ENCODE measurements around the gene MFN2. TPM values are rescaled to one million over a fixed set of nuclear protein-coding genes. Genes with fewer than 3 reads are reported as not detected.

Gene MFN2
- total RNA-seq, 4 donors from 2014 or later = 53.8 to 71.6 (median 58.7) TPM

- no peak for DNase-seq (ENCODE audit: low spot score in 2 of 2)
- Histone ChIP-seq H3K27me3 (peaks cover 0 to 35% of the 10 kb centered on the region in 2 donors), H3K4me1 (peaks cover 0 to 12% (median 4%) of the 10 kb centered on the region in 4 donors), H3K36me3 (no peaks in the 10 kb centered on the region), H3K27ac (no peak overlapping the region), H3K9me3 (peaks cover 0 to 9% (median 0%) of the 10 kb centered on the region in 4 donors), H3K4me3 (no peak overlapping the region)
- TF ChIP-seq POLR2A (IDR thresholded peaks at IDR 0.05) = no peak
- TF ChIP-seq, protein P1, sequence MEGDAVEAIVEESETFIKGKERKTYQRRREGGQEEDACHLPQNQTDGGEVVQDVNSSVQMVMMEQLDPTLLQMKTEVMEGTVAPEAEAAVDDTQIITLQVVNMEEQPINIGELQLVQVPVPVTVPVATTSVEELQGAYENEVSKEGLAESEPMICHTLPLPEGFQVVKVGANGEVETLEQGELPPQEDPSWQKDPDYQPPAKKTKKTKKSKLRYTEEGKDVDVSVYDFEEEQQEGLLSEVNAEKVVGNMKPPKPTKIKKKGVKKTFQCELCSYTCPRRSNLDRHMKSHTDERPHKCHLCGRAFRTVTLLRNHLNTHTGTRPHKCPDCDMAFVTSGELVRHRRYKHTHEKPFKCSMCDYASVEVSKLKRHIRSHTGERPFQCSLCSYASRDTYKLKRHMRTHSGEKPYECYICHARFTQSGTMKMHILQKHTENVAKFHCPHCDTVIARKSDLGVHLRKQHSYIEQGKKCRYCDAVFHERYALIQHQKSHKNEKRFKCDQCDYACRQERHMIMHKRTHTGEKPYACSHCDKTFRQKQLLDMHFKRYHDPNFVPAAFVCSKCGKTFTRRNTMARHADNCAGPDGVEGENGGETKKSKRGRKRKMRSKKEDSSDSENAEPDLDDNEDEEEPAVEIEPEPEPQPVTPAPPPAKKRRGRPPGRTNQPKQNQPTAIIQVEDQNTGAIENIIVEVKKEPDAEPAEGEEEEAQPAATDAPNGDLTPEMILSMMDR (IDR thresholded peaks at IDR 0.05) = no peak
- no peak for TF ChIP-seq EP300 (IDR thresholded peaks at IDR 0.05)
- WGBS, 2 donors = 67 to 77% methylated on average over 7 of the region's 7 CpGs
These were observed 79.6 kb downstream of the MFN2 start for GRCh38 chr1:12059722-12060464.

DNA sequence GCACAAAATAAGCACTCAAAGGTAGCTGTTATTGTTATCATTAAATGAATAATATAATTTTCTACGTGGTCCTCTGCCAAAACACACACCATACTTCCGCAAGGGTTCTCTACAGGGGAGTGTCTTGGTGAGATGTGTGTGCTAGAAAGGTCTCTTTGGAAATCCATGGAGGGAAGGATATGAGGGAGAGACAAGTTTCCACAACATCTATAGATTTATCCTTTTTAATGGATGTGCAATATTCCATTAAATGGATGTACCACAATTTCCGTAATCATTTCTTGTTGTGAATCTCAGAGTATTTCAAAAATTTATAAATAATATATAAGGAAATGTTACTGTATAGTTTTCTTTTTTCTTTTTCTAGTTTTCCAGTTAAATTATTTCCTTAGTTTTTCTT is 80.3 kb downstream of the MFN2 start:
- peaks cover 0 to 12% (median 4%) of the 10 kb centered on the region in 4 donors for H3K4me1 ChIP-seq
- WGBS, 2 donors = 88 to 93% methylated on average over 3 of the region's 3 CpGs
- no peaks in the 10 kb centered on the region for H3K36me3 ChIP-seq
- TF ChIP-seq, protein P1 (IDR thresholded peaks at IDR 0.05) = no peak
- TF ChIP-seq POLR2A (IDR thresholded peaks at IDR 0.05) (no peak), EP300 (IDR thresholded peaks at IDR 0.05) (no peak)
- H3K9me3 ChIP-seq = peaks cover 0 to 9% (median 0%) of the 10 kb centered on the region in 4 donors
- no peak overlapping the region for H3K4me3 ChIP-seq
- DNase-seq (ENCODE audit: low spot score in 2 of 2) = no peak
- H3K27ac ChIP-seq = no peak overlapping the region
- peaks cover 0 to 41% of the 10 kb centered on the region in 2 donors for H3K27me3 ChIP-seq

Small RNAs within 50 kb of the gene (small RNA-seq; reads per million reads assigned to genes)
- gene AL096840.1 (not detected), gene MIR6729 (not detected), gene RF00019 (not detected), gene RN7SL649P (not detected)

Other genes starting within 250 kb of the MFN2 start
- gene AGTRAP, start 244.3 kb upstream of the MFN2 start, total RNA-seq = 100 to 1,000 TPM in 1 of 4 donors, 10 to 100 TPM in 3; 35.6 to 118 (median 76.0) TPM
- gene C1orf167, start 218.3 kb upstream of the MFN2 start, total RNA-seq = 10 to 100 TPM in 1 of 4 donors, 1 to 10 TPM in 2, not detected in 1; 4.4 to 13.8 (median 5.1) TPM
- 10 to 100 TPM; 61.2 to 93.9 (median 69.9) TPM for gene MTHFR, start 174.5 kb upstream of the MFN2 start, total RNA-seq
- 10 to 100 TPM; 24.3 to 30.3 (median 25.6) TPM for gene CLCN6, start 174.3 kb upstream of the MFN2 start, total RNA-seq
- gene NPPA, start 132.7 kb upstream of the MFN2 start, total RNA-seq = 1 to 10 TPM in 1 of 4 donors, not detected in 3; 3.0 TPM
- not detected for gene NPPB, start 121.5 kb upstream of the MFN2 start, total RNA-seq
- 10 to 100 TPM; 50.0 to 73.7 (median 55.6) TPM for gene KIAA2013, start 54.0 kb upstream of the MFN2 start, total RNA-seq
- 10 to 100 TPM; 52.8 to 87.9 (median 64.0) TPM for gene PLOD1, start 45.7 kb upstream of the MFN2 start, total RNA-seq
- 10 to 100 TPM; 53.3 to 95.4 (median 67.1) TPM for gene MIIP, start 39.1 kb downstream of the MFN2 start, total RNA-seq
- gene TNFRSF8, start 82.9 kb downstream of the MFN2 start, total RNA-seq = 1 to 10 TPM in 2 of 4 donors, under 1 TPM in 1, not detected in 1; 0.84 to 4.9 (median 1.8) TPM
- gene TNFRSF1B, start 186.5 kb downstream of the MFN2 start, total RNA-seq = 10 to 100 TPM; 27.4 to 62.1 (median 43.5) TPM
- 100 to 1,000 TPM in 3 of 4 donors, 10 to 100 TPM in 1; 99.2 to 132 (median 110) TPM for gene VPS13D, start 249.6 kb downstream of the MFN2 start, total RNA-seq